ENCODE data around the gene BANF1. TPM values are rescaled to one million over a fixed set of nuclear protein-coding genes. Genes with fewer than 3 reads are reported as not detected.
A peak's percentile ranks its signal among the peaks of the same experiment; 100 is the strongest.
"Not testable (repeated sequence)": the region's sequence is repeated elsewhere in the genome, so short reads cannot be mapped to it uniquely, and the experiment has no call there.

Gene BANF1
- total RNA-seq, 2 experiments from 2014 or later: 223 to 236 TPM

- Mint-ChIP-seq H3K27ac (no peak overlapping the region), H3K27me3 (peaks cover 14% of the 10 kb centered on the region), H3K4me1 (peaks cover 9% of the 10 kb centered on the region), H3K9me3 (no peaks in the 10 kb centered on the region), H3K36me3 (ENCODE audit: low read depth) (no peaks in the 10 kb centered on the region), H3K4me3 (no peak overlapping the region)
- ChIA-PET CTCF (no interaction called here), POLR2A (no interaction called here)
- DNase-seq: no peak
These were observed 14.5 kb downstream of the BANF1 start for GRCh38 chr11:66016793-66017177.

GRCh38 chr11:66017321-66017720 lies 15.0 kb downstream of the BANF1 start:
- POLR2A ChIA-PET: interaction anchor here (0.6 kb wide), 1 partner anchor 12 kb away, joined by 3 read pairs; no protein-coding TSS in a partner anchor
- Mint-ChIP-seq H3K27ac (no peak overlapping the region), H3K4me3 (no peak overlapping the region), H3K36me3 (ENCODE audit: low read depth) (no peaks in the 10 kb centered on the region), H3K4me1 (peaks cover 10% of the 10 kb centered on the region), H3K27me3 (peaks cover 9% of the 10 kb centered on the region), H3K9me3 (no peaks in the 10 kb centered on the region)
- CTCF ChIA-PET: interaction anchor here (0.6 kb wide), 2 partner anchors 14 to 28 kb away, joined by 3 to 6 read pairs; no protein-coding TSS in a partner anchor
- no peak for DNase-seq

GRCh38 chr11:66020212-66020611 lies 17.9 kb downstream of the BANF1 start:
- peak overlapping the region; percentile 9 for H3K27ac Mint-ChIP-seq
- POLR2A ChIA-PET: no interaction called here

GRCh38 chr11:66020618-66021357 lies 18.5 kb downstream of the BANF1 start:
- Mint-ChIP-seq H3K36me3 (ENCODE audit: low read depth) (no peaks in the 10 kb centered on the region), H3K27ac (no peak overlapping the region), H3K4me1 (peaks cover 15% of the 10 kb centered on the region), H3K9me3 (no peaks in the 10 kb centered on the region), H3K27me3 (peaks cover 7% of the 10 kb centered on the region), H3K4me3 (no peak overlapping the region)
- ChIA-PET CTCF (interaction anchor here (1.4 to 4.9 kb wide), 4 partner anchors 14 to 31 kb away, joined by 3 to 28 read pairs (median 3); partner anchors contain the start of gene SF3B2), POLR2A (no interaction called here)
- DNase-seq: no peak

More at GRCh38 chr11:66020212-66020611, 17.9 kb downstream of the BANF1 start:
- Mint-ChIP-seq H3K9me3 (no peaks in the 10 kb centered on the region), H3K4me3 (no peak overlapping the region), H3K27me3 (peaks cover 7% of the 10 kb centered on the region), H3K36me3 (ENCODE audit: low read depth) (no peaks in the 10 kb centered on the region), H3K4me1 (peaks cover 15% of the 10 kb centered on the region)
- CTCF ChIA-PET: interaction anchor here (0.9 to 4.9 kb wide), 4 partner anchors 25 to 259 kb away, joined by 3 to 28 read pairs (median 3); partner anchors contain the start of gene SF3B2
- no peak for DNase-seq

- peaks cover 15% of the 10 kb centered on the region for H3K4me1 Mint-ChIP-seq
- H3K36me3 Mint-ChIP-seq (ENCODE audit: low read depth): no peaks in the 10 kb centered on the region
- DNase-seq: peak; percentile 75
- H3K27ac Mint-ChIP-seq: no peak overlapping the region
- H3K9me3 Mint-ChIP-seq: no peaks in the 10 kb centered on the region
- peaks cover 7% of the 10 kb centered on the region for H3K27me3 Mint-ChIP-seq
- ChIA-PET POLR2A (no interaction called here), CTCF (interaction anchor here (0.5 to 4.9 kb wide), 27 partner anchors 9 to 1015 kb away, joined by 3 to 36 read pairs (median 3); partner anchors contain the start of genes AP5B1, BANF1, CST6 and EIF1AD)
- H3K4me3 Mint-ChIP-seq: no peak overlapping the region
These were observed 20.3 kb downstream of the BANF1 start for GRCh38 chr11:66022401-66023185.

GRCh38 chr11:66023186-66023440 lies 20.8 kb downstream of the BANF1 start:
- CTCF ChIA-PET: interaction anchor here (0.5 to 4.9 kb wide), 19 partner anchors 8 to 711 kb away, joined by 3 to 36 read pairs (median 4); partner anchors contain the start of genes BANF1, CST6, EIF1AD and FIBP
- DNase-seq; POLR2A ChIA-PET; H3K4me3 Mint-ChIP-seq; H3K9me3 Mint-ChIP-seq; H3K27ac Mint-ChIP-seq; H3K27me3 Mint-ChIP-seq; H3K36me3 Mint-ChIP-seq (ENCODE audit: low read depth): not testable (repeated sequence)
- H3K4me1 Mint-ChIP-seq: peaks cover 15% of the 10 kb centered on the region

- Mint-ChIP-seq H3K4me1 (peaks cover 11% of the 10 kb centered on the region), H3K27me3 (peaks cover 7% of the 10 kb centered on the region), H3K27ac (no peak within 1 kb of the TSS), H3K36me3 (ENCODE audit: low read depth) (no peaks in the 10 kb centered on the region), H3K9me3 (no peaks in the 10 kb centered on the region), H3K4me3 (no peak within 1 kb of the TSS)
- CTCF ChIA-PET: interaction anchor here (1.0 kb wide), 1 partner anchor 246 kb away, joined by 3 read pairs; no protein-coding TSS in a partner anchor
- no peak for DNase-seq
- POLR2A ChIA-PET: no interaction called here
These were observed 23.8 kb downstream of the BANF1 start, which contains the start of gene CATSPER1 for GRCh38 chr11:66026017-66026529. Gene CATSPER1, minus strand, starts transcription at chr11:66026479. Its CDS starts 100 bp downstream, at chr11:66026379.

GRCh38 chr11:66032957-66033735 lies 30.8 kb downstream of the BANF1 start:
- Mint-ChIP-seq H3K4me1 (no peaks in the 10 kb centered on the region), H3K36me3 (ENCODE audit: low read depth) (no peaks in the 10 kb centered on the region), H3K27ac (no peak overlapping the region), H3K9me3 (no peaks in the 10 kb centered on the region), H3K4me3 (no peak overlapping the region), H3K27me3 (peaks cover 9% of the 10 kb centered on the region)
- CTCF ChIA-PET: no interaction called here
- no peak for DNase-seq
- POLR2A ChIA-PET: no interaction called here

GRCh38 chr11:66035653-66036333 lies 33.5 kb downstream of the BANF1 start:
- Mint-ChIP-seq H3K27me3 (peaks cover 9% of the 10 kb centered on the region), H3K4me1 (no peaks in the 10 kb centered on the region), H3K27ac (no peak overlapping the region), H3K9me3 (no peaks in the 10 kb centered on the region), H3K4me3 (no peak overlapping the region), H3K36me3 (ENCODE audit: low read depth) (no peaks in the 10 kb centered on the region)
- ChIA-PET POLR2A (no interaction called here), CTCF (interaction anchor here (0.8 to 6.1 kb wide), 4 partner anchors 10 to 17 kb away, joined by 3 to 36 read pairs (median 10); no protein-coding TSS in a partner anchor)
- no peak for DNase-seq

- no peaks in the 10 kb centered on the region for H3K9me3 Mint-ChIP-seq
- H3K27ac Mint-ChIP-seq: no peak overlapping the region
- ChIA-PET POLR2A (no interaction called here), CTCF (interaction anchor here (0.8 to 6.1 kb wide), 4 partner anchors 9 to 17 kb away, joined by 3 to 36 read pairs (median 10); no protein-coding TSS in a partner anchor)
- H3K36me3 Mint-ChIP-seq (ENCODE audit: low read depth): no peaks in the 10 kb centered on the region
- H3K4me3 Mint-ChIP-seq: no peak overlapping the region
- no peaks in the 10 kb centered on the region for H3K4me1 Mint-ChIP-seq
- H3K27me3 Mint-ChIP-seq: peaks cover 9% of the 10 kb centered on the region
- DNase-seq: no peak
These were observed 34.0 kb downstream of the BANF1 start for GRCh38 chr11:66036334-66036710.

GRCh38 chr11:66037327-66037726 lies 35.0 kb downstream of the BANF1 start:
- DNase-seq: no peak
- Mint-ChIP-seq H3K9me3 (no peaks in the 10 kb centered on the region), H3K27me3 (peaks cover 9% of the 10 kb centered on the region), H3K36me3 (ENCODE audit: low read depth) (no peaks in the 10 kb centered on the region), H3K4me3 (no peak overlapping the region), H3K27ac (no peak overlapping the region), H3K4me1 (no peaks in the 10 kb centered on the region)
- ChIA-PET CTCF (interaction anchor here (0.7 to 6.1 kb wide), 4 partner anchors 9 to 364 kb away, joined by 3 to 36 read pairs (median 4); partner anchors contain the start of gene GAL3ST3), POLR2A (no interaction called here)

GRCh38 chr11:66039765-66040164 lies 37.5 kb downstream of the BANF1 start:
- no peak overlapping the region for H3K27ac Mint-ChIP-seq
- no peaks in the 10 kb centered on the region for H3K36me3 Mint-ChIP-seq (ENCODE audit: low read depth)
- H3K9me3 Mint-ChIP-seq: no peaks in the 10 kb centered on the region
- no peak for DNase-seq
- no peak overlapping the region for H3K4me3 Mint-ChIP-seq
- POLR2A ChIA-PET: no interaction called here
- H3K27me3 Mint-ChIP-seq: peaks cover 6% of the 10 kb centered on the region
- CTCF ChIA-PET: interaction anchor here (0.6 to 6.1 kb wide), 2 partner anchors 17 to 21 kb away, joined by 6 to 36 read pairs; no protein-coding TSS in a partner anchor
- peaks cover 4% of the 10 kb centered on the region for H3K4me1 Mint-ChIP-seq

All from activated CD4-positive, alpha-beta T cell treated with anti-CD3 and anti-CD28 coated beads, Interleukin-2, amount 10 ng/mL, durations not matched to agents 7 days and 5 days (primary cell).